Gastroesophageal sphincter (tissue), 4 donors: Measurements from ENCODE around the gene TRIO. TPM values are rescaled to one million over a fixed set of nuclear protein-coding genes. Genes with fewer than 3 reads are reported as not detected.

ENCODE experiments used
- ATAC-seq: fragments of 150-250 bp; one replicate; pipeline ENCODE4 v1.9.1; 2016; ENCODE audit warnings: mild to moderate bottlenecking, moderate library complexity
- H3K27ac ChIP-seq, 4 donors: fragments of 200-600 bp; sonication (generic) in 3 of 4; 1 replicate in 3 of 4; 2 replicates in 1 of 4; pipeline ENCODE4 v1.5.1; 2016 to 2019
- H3K27me3 ChIP-seq: fragments of 200-600 bp; sonication (generic); one replicate; pipeline ENCODE4 v1.5.1; 2019
- H3K36me3 ChIP-seq, 2 donors: fragments of 200-600 bp; sonication (generic); one replicate each; pipeline ENCODE4 v1.5.1; 2019; ENCODE audit warnings: control low read depth in 1 of 2
- H3K4me1 ChIP-seq, 3 donors: fragments of 200-600 bp; sonication (generic); 1 replicate in 2 of 3; 2 replicates in 1 of 3; pipeline ENCODE4 v1.5.1; 2016 to 2019; ENCODE audit warnings: control low read depth in 2 of 3
- H3K4me3 ChIP-seq, 2 donors: fragments of 200-600 bp; sonication (generic); one replicate each; pipeline ENCODE4 v1.5.1; 2019; ENCODE audit warnings: mild to moderate bottlenecking in 1 of 2, moderate library complexity in 1 of 2
- H3K9me3 ChIP-seq, 3 donors: fragments of 200-600 bp; sonication (generic); one replicate each; pipeline ENCODE4 v1.5.1; 2017 to 2019; ENCODE audit warnings: control low read depth in 2 of 3
- CTCF ChIP-seq, 4 experiments: fragments of 200-600 bp in 2 of 4; fragments of 450-650 bp in 2 of 4; sonication (generic) in 1 of 4; IDR thresholded peaks; one replicate each; pipeline ENCODE4 v1.5.1; 2017 to 2019; ENCODE audit warnings: antibody characterized with exemption in 4 of 4, mild to moderate bottlenecking in 2 of 4, moderate library complexity in 2 of 4
- EP300 ChIP-seq: sonication (generic); formaldehyde crosslinking; IDR thresholded peaks from one replicate; pipeline ENCODE4 v1.6.1; 2017; ENCODE audit warnings: antibody characterized with exemption, mild to moderate bottlenecking
- POLR2A ChIP-seq, 2 donors: fragments of 450-650 bp; IDR thresholded peaks; one replicate each; pipeline ENCODE4 v1.6.1; 2017; ENCODE audit warnings: antibody characterized with exemption in 2 of 2, mild to moderate bottlenecking in 2 of 2, moderate library complexity in 1 of 2
- POLR2AphosphoS5 ChIP-seq: sonication (generic); formaldehyde crosslinking; IDR thresholded peaks from one replicate; pipeline ENCODE4 v1.6.1; 2017; ENCODE audit warnings: antibody characterized with exemption
- WGBS, 2 donors: methylation state at CpG; one replicate each; pipeline ENCODE4 v1.1.5; 2018; ENCODE audit warnings: low coverage in 1 of 2; 5-methylcytosine and 5-hydroxymethylcytosine counted together
- total RNA-seq, 4 donors: library from RNA; depleted of rRNA; stranded (reverse); fragments of >200 nt; gene quantifications; one replicate each; pipeline ENCODE4 v1.1.0, GENCODE V29; 2016

The TRIO gene
- total RNA-seq, 4 donors from 2014 or later, result 69.2 to 257 (median 172) TPM

GRCh38 chr5:14195588-14195987, 52.4 kb downstream of the TRIO start:
- ATAC-seq, result no peak
- Histone ChIP-seq H3K9me3 (no peaks in the 10 kb centered on the region), H3K36me3 (no peaks in the 10 kb centered on the region), H3K27ac (peak overlapping the region in 1 of 4 donors; percentile 56), H3K4me3 (no peak overlapping the region), H3K4me1 (peaks cover 13 to 94% (median 33%) of the 10 kb centered on the region in 3 donors), H3K27me3 (no peaks in the 10 kb centered on the region)
- 97% methylated on average over 5 of the region's 5 CpGs; no CpG with 5 or more reads in 1 of the 2 donors for WGBS, 2 donors
- TF ChIP-seq EP300 (no peak), POLR2AphosphoS5 (no peak), CTCF (IDR thresholded peaks at IDR 0.05) (no peak), POLR2A (IDR thresholded peaks at IDR 0.05) (no peak)

GRCh38 chr5:14197056-14197455, 53.9 kb downstream of the TRIO start:
- ATAC-seq, result no peak
- H3K27ac ChIP-seq, result peak overlapping the region; percentile 39 to 56 (median 42)

GRCh38 chr5:14199902-14200301, 56.8 kb downstream of the TRIO start:
- peak; percentile 75 for ATAC-seq
- H3K36me3 ChIP-seq, result no peaks in the 10 kb centered on the region
- no peaks in the 10 kb centered on the region for H3K27me3 ChIP-seq
- H3K9me3 ChIP-seq, result no peaks in the 10 kb centered on the region
- no peak overlapping the region for H3K4me3 ChIP-seq
- 33 to 60% methylated on average over 3 of the region's 6 CpGs for WGBS, 2 donors
- H3K27ac ChIP-seq, result peak overlapping the region; percentile 55 to 74 (median 70)
- TF ChIP-seq POLR2A (IDR thresholded peaks at IDR 0.05), result no peak
- TF ChIP-seq POLR2AphosphoS5, result no peak
- H3K4me1 ChIP-seq, result peaks cover 24 to 94% (median 29%) of the 10 kb centered on the region in 3 donors

More at GRCh38 chr5:14197056-14197455, 53.9 kb downstream of the TRIO start:
- H3K9me3 ChIP-seq, result no peaks in the 10 kb centered on the region
- TF ChIP-seq POLR2AphosphoS5 (no peak), CTCF (IDR thresholded peaks at IDR 0.05) (no peak), POLR2A (IDR thresholded peaks at IDR 0.05) (no peak), EP300 (no peak)
- H3K27me3 ChIP-seq, result no peaks in the 10 kb centered on the region
- H3K4me3 ChIP-seq, result no peak overlapping the region
- WGBS, 2 donors, result 47 to 55% methylated on average over 3 to 5 of the region's 5 CpGs
- peaks cover 13 to 94% (median 26%) of the 10 kb centered on the region in 3 donors for H3K4me1 ChIP-seq
- no peaks in the 10 kb centered on the region for H3K36me3 ChIP-seq

GRCh38 chr5:14200312-14200990, 57.3 kb downstream of the TRIO start:
- no peak for ATAC-seq
- H3K36me3 ChIP-seq, result no peaks in the 10 kb centered on the region
- H3K4me1 ChIP-seq, result peaks cover 22 to 96% (median 29%) of the 10 kb centered on the region in 3 donors
- peak overlapping the region in 3 of 4 donors; percentile 70 to 74 (median 70) for H3K27ac ChIP-seq
- H3K9me3 ChIP-seq, result no peaks in the 10 kb centered on the region
- TF ChIP-seq EP300 (no peak), POLR2A (IDR thresholded peaks at IDR 0.05) (no peak), POLR2AphosphoS5 (no peak), CTCF (IDR thresholded peaks at IDR 0.05) (no peak)
- H3K27me3 ChIP-seq, result no peaks in the 10 kb centered on the region
- WGBS, 2 donors, result 88 to 95% methylated on average over 8 to 9 of the region's 11 CpGs
- H3K4me3 ChIP-seq, result no peak overlapping the region

- H3K9me3 ChIP-seq, result no peaks in the 10 kb centered on the region
Measured at GRCh38 chr5:14201325-14202045, 58.3 kb downstream of the TRIO start.

More at GRCh38 chr5:14201325-14202045, 58.3 kb downstream of the TRIO start:
- no peak for TF ChIP-seq POLR2AphosphoS5
- TF ChIP-seq CTCF (IDR thresholded peaks at IDR 0.05), result no peak
- no peak for TF ChIP-seq EP300
- TF ChIP-seq POLR2A (IDR thresholded peaks at IDR 0.05), result no peak
- Histone ChIP-seq H3K27me3 (no peaks in the 10 kb centered on the region), H3K4me1 (peaks cover 22 to 96% (median 28%) of the 10 kb centered on the region in 3 donors), H3K27ac (peak overlapping the region; percentile 8 to 43 (median 26)), H3K36me3 (no peaks in the 10 kb centered on the region), H3K4me3 (no peak overlapping the region)
- WGBS, 2 donors, result 42 to 58% methylated on average over 3 to 6 of the region's 7 CpGs
- no peak for ATAC-seq
